Measurements from ENCODE around the gene SF3A2.

SF3A2 gene

DNA sequence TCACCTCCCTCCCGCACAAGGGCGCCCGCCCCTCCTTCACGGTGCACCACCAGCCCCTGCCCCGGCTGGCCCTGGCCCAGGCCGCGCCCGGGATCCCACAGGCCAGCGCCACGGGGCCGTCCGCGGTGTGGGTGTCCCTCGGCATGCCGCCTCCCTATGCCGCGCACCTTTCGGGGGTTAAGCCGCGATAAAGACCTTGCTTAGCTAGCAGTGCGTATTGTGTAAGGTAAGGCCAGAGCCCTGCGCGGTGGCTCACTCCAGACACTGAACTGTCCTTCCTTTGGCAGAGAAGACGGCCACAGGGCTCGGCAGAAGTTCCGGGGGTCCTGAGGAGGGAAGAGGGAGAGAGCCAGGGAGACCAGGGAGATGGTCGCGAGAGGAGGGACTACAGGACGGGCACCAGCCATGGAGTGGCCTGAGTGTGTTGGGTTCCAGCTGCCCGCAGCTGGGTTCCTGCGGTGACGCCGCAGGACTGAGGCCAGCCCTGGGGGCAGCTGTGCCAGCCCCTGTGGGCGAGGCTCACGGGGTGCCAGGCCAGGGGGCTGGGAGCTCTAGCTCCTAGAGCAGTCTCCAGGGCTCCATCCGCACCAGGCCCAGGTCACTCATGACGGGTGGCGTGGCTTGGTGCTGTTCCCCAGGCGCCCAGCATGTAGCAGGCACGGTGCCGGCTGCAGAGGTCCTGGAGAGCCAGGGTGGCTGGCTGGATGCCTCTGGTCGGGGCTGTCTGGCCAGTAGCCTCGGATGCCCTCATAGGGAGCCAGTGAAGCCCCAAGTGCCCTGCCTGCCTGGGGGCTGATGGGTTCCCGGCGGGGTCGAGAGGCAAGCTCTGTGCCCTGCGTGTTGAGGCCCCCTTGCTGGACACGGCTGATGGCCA lies 8.2 kb upstream of the SF3A2 start:
- no peak for DNase-seq

DNA sequence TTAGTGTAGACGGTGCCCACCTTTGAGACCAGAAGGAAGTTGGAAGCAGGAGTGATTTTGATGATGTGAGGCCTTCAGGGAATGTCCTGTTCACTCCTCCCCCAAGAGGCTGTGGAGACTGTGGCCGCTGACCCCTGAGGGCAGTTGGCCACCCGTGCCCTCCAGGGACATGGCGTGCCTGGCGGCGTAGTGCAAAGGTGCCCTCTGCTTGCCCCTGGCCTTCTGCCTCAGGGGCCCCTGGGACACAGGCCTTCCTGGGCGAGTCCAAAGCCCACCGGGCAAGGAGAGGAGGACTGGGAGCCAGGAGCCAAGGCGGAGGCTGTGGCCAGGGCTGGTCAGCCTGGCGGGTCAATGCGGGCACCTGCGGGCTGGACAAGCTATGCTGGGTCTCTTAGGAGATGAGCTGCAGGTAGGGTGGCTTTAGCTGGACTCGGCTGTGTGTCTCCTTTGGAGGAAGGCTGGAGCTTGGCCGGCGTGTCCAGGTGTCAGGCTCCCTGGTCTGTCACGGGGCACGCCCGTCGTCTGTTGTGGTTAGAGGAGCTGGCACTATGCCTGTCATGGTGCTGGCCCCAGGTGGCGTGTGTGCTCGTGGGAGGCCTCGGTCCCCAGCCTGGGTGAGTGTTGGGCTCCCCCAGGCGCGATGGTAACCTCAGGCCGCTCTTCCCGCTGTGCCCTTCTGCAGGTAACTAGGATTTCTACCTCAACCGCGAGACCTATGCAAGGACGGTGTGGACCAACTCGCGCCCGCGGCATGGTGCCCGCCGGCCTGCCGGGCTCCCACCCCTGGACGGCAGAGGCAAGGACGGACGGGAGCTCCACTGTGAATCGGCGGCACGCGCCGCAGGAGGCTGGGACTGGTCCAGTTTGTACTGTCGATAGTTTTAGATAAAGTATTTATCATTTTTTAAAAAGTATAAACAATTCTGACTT lies 7.3 kb upstream of the SF3A2 start:
- DNase-seq, result no peak

DNA sequence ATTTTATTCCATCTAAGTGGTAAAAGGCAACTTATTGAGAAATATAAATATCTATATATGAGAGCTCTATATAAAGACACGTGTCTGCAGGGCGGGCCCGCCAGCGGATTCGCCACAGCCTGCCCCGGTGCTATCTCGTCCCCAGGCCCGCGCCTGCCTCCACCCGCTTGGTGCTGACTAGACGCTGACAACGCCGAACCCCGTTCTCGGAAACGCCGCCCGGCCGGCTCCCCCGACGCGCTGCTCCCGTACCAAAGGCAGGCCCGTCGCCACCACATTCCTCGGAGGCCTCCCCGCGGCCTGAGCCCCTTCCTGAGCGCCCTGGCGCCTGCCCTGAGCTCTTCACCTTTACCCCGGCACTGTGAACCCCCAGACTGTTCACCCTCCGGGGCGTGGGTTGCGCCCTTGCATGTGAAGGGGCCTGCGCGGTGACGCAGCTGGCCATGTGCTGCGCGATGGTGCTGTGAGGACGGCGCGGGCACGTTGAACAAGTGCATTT lies 6.5 kb upstream of the SF3A2 start:
- DNase-seq, result no peak

DNA sequence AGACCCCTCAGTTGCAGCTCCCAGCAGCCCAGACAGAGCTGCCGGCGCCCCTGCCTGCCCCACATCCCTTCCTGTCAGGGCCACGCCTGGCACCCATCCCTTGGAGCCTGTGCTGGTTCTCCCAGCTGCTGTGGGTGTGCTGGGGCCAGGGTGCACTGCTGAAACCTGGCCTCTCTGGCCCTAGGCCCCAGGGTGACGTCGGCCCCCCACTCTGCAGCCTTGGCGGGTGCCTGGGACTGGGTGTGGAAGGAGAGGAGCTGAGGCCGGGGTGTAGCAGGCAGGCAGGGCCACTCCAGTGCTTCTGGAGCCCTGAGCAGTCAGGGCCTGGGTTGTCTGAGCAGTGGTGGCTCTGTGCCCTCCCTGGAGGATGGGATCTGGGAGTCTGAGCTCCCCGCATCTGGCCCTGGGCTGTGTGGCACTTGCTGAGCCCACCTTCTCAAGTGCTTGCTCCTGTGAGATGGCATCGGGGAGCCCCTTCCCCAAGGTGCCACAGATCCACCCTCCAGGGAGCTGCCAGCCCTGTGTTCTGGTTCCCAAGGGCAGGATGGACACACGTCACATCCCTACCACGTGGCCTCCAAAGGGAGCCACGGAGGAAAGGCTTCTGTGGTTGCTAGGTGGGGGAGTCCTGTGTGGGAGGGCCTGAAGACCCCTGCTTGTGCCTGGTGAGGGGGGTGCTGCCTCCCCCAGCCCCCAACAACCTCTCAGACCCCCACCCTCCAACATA lies 5.7 kb upstream of the SF3A2 start:
- no peak for DNase-seq

DNA sequence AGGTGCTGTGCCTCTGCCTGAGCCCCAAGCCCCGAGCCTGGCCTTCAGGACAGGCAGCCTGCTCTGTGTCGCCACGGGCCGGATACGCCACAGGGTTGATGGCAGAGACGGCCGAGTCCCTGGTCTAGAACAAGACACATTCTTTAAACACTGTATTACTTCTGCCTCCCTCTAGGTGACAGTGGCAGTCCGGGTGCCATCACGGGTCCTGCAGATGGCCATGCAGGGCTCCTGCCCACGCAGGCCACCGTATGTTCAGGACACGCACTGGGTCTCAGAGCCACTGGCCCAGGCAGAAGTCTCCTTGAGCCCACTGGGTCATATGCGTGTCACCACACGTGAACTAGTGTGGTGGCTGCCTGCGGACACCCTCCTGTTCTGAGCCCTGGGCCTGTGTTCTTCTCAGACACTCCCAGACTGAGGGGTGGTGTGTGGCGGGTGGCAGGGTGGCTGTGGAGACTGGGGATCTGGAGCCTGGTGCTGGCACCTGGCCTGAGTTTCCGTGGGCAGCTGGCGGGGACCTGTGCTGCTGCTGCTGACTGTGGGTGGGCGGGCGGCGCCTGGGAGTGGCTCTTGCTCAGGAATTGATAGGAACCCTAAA lies 4.9 kb upstream of the SF3A2 start:
- DNase-seq, result no peak

DNA sequence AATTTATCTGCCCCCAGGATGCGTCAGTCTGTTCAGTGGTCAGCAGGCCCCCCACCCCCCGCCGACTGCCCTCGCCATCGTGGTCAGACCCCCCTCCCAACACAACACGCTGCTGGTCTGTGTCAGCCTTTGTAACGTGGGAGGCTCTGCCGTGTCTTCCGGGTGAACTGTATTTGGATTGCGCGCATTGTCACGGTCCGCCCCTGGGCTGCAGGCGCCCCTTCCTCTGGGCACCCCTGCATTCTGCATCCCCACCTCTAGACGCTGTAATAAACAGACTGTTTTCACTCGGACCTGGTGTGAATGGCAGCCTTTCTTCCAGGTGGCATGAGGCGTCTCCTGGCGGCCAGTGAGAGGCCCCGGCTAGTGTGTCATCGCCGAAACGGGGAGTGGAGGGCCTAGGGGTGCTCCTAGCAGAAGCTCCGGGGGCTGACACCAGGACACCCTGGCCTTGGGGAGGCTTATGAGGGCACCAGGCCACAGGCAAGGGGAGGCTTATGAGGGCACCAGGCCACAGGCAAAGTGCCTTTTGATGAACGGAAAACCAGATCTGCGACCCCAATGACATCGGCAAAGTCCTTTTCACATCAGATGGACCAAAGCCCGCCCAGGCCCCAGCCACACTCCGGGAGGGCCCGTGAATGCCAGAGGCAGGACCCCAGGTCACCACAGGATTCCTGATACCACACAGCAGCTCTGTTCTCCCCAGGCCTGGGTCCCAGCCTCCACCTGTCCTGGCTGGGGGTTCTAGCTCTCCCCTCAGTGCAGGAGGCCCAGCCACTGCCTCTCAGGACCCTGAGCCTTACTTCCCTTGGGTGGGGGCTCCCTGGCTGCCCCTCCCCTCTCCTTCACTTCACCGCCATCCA lies 4.1 kb upstream of the SF3A2 start:
- DNase-seq, result no peak

DNA sequence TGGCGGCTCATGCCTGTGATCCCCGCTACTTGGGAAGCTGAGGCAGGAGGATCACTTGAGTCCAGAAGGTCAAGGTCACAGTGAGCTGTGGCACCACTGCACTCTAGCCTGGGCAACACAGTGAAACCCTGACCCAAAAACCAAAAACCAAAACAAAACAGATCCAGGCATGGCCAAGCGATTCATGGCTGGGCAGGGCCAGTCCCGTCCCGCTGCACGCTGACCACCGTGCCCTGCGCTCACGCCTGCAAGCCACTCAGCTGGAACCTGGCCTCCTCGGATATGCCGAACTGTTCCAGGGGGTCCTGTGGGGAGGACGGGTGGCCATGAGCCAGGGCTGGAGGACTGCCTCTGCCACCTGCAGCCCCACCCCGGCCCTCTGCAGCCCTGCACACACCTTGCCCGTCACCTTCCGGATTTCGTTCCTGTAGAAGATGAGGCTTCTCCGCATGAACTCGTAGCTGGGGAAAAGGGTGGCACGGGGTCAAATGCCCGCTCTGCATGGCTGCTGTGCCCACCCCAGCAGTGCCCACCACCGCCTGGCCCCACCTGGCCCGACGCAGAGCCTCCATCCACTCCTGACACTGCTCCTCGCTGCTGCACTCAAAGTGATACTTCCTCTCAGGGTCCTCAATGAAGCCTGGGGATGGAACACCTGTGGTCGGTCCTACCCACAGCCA lies 2.9 kb upstream of the SF3A2 start:
- no peak for DNase-seq

DNA sequence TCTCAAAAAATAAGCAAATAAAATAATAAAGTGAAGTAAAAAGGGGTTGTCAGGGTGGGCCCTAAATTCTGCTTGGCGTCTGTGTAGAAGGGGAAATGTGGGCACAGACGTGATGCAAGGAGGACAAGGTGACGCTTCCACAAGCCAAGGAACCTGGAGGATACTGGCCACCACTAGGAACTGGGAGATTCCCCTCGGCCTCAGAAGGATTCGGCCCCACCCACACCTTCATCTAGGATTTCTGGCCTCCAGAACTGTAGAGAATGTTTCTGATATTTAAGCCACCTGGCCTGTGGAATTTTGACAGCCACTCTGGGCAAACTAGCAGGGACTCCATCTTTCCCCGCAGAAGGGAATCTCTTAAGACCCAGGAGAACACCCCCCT lies 1.6 kb upstream of the SF3A2 start:
- DNase-seq, result no peak

DNA sequence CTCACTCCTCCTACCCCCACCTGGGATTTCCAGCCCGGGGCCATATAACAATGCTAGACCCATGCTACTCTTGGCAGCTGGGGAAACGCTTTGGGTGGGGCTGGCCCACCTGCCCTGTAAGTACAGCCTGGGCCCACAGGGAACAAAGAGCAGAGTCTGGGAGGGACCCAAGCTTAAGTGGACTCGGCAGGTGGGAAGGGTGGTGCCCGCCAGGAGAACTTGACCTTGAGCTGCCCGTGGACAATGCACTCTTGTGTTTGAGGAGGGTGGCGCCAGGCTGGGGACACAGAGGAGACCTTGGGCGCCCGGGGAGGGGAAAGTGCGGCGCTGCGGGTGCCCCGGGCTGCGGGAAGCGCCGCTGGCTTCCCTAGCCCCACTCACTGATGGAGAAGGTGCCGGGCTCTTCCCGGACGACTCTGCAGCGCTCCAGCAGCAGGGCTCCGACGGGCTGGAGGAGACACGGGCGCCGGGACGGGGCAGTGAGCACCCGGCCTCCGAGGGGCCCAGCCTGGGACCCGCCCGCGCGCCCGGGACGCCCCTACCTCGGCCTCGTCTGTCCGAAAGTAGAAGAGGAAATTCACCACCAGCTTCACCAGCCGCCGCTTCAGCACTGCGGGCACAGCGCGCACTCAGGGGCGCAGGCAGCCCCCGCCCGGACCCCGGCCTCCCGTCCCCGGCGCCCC lies 1.1 kb upstream of the SF3A2 start:
- DNase-seq, result peak; percentile 75

DNA sequence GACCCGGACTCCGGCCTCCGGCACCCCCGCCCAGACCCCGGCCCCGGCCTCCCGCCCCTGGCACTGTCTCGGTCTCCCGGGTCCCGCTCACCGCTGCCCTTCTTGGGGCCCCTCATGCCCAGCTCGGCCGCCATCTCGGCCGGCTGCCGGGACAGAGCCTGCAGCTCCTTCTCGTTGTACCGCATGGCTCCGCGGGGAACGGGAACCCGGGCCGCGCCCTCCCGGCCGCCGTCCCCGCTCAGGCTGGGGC lies 635 bp upstream of the SF3A2 start:
- DNase-seq, result no peak

DNA sequence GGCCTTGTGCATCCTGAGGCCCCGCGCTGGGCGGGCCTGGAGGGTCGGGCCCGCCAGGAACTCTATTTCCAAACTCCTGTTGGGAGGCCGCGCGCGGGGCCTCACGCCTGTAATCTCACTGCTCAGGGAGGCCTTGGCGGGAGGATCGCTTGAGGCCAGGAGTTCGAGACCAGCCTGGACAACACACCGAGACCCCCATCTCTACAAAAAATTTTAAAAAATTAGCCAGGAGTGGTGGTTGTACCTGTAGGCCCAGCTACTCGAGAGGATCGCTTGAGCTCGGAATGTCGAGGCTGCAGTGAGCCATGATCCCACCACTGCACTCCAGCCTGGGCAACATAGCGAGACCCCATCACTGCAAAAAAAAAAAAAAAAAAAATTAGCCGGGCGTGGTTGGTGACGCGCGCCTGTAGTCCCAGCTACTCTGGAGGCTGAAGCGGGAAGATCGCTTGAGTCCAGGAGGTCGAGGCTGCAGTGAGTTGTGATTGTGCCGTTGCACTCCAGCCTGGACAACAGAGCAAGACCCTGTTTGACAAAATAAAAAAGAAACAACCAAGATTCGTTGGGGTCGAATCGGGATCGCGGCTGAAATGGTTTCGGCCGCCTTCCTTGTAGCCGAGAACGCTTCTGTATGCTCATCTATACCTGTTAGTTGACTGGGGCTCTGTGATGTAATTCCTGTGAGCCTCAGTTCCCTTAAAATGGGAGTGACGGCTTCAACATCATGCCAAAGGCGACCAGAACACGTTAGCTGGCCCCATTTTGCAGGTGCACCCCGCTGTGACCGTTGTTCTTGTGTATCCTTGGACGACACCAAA lies 636 bp downstream of the SF3A2 start:
- DNase-seq, result no peak

DNA sequence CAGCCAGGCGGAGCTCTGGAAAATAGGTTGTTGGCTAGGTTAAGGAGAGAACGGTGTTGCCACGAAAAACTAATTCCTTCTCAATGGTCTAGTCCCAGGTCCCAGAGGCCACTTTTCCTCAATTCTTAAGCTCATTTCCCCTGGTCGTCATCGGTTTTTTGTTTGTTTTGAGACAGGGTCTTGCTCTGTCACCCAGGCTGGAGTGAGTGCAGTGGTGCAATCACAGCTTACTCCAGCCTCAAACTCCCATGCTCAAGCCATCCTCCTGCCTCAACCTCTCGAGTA lies 1.2 kb downstream of the SF3A2 start:
- DNase-seq, result no peak

DNA sequence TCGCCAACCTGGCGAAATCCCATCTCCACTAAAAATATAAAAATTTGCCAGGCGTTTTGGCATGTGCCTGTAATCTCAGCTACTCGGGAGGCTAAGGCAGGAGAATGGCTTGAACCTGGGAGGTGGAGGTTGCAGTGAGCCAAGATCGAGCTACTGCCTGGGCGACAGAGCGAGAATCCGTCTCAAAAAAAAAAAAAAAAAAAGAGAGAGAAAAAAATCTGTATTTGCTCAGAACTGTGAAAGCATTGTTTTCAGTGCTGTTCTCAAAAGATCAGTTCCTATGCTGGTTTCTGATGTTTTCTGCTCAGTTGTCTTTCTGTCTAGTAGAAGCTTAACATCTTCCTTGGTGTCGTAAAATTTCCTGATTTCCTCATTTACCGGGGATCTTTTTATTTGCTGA lies 2.5 kb downstream of the SF3A2 start:
- no peak for DNase-seq

DNA sequence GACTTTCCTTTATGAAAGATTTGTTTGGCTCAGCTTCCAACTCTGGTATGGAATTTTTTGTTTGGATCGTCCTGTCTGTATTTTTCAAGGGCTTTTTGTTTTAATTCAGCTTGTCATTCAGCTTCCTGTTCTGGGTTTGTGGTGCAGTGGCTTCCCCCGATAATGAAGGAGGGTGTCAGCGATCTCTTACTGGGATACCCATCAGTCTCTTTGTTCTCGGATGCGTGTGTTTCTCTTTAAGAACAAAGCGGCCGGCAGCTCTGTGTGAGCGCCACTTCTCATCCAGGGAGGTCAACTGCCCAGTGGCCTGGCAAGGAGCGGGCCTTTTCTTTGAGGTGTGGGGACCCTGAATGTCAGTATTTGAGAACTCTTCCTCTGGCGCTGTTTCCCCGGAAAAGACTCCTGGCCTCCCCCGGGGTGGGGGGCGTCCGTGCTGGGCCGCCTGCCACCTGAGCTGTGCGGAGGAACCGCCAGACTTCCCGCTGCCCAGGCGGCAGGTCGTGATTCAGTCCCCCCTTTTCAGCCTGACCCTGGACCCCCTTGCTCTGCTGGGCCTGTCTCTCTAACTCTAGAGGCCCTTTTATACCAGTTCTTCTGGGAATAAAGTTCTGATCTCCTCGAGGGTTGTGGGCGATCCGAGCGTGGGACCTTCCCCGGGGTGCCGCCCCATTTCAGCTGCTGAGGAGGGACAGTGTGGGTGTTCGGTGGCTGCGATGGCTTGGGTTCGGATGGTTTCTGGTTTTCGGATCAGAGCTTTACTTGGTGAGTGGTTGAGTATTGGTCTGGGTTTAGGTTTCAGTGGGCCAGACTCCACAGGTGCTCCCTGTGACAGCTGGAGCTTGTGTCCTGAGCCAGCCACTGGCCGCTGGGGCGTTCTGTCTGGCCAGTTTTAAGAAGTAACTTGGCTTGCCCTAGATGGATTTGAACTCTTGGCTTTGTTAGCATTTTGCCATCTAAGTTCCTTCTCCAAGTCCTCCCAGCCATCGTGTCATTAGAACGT lies 3.4 kb downstream of the SF3A2 start:
- no peak for DNase-seq

DNA sequence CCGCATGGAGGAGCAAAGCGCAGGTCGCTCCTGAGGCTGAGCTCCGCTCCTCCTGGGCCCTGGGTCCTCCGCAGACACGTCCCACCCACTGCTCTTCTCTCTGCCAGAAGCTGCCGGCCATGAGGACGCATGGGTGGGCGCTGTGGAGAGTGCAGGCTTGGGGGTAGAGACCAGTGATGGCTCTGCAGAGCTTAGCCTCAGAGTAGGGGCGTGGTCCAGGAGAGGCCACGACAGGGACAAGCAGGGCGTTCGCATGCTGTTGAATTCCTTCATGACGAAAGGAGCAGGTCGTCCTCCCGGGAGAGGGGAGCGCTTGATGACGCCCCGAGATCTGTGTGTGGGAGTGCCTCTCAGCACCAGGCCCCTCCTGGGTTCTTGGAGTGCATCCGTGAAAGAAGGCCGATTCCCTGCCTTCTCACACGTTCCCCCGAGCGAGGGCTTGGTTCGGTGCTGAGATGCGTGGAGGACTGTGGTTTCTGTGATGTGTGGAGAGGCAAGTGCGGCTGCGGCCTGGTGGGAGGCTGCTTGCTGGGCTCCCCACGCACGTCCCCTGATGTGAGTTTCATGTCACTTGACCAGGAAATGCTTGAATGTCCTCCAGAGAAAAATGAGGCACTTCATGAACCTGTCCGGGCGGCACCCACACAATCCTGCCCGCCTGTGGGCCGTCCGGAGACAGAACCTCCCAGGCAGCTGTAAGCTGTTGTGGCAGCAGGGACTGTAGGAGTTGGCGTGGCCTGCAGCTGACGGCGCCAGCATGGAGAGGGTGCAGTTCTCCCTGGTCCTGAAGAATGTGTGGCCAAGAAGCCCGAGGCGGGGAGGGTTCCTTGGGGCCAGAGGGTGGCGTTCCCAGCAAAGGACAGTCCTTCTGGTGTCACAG lies 4.5 kb downstream of the SF3A2 start:
- no peak for DNase-seq

DNA sequence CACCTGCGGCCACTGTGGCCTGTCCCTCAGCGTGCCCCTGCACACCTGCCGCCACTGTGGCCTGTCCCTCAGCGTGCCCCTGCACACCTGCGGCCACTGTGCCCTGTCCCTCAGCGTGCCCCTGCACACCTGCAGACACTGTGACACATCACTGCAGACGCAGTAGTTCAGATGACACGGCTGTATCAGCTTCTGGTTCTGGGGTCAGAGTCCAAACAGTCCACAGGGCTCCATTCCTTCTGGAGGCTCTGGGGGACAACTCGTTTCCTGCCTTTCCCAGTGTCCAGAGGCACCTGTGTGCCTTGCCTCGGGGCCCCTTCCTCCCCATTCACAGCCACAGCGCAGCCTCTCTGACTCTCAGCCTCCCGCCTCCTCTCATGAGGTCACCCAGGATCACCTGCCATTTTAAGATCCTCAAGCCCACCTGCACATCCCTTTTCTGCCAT lies 5.5 kb downstream of the SF3A2 start:
- DNase-seq, result no peak

DNA sequence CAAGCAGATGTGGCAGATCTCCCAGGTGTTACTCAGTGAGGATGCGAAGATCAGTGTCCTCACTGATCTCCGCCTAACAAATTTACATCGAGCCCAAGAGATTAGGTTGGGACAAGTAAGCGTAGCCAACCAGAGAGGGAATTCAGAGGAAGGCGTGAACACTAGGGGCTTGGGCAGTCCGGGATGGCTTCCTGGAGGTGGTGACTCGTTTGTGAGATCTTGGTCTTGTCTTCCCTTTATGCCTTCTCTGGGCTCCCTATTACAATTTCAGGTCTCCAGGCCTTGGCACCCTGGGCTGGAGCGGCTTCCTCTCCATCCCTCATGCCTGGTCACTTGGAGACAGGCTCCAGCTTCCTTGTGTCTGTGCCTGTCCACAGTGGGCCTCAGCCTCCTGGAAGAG lies 6.2 kb downstream of the SF3A2 start:
- DNase-seq, result no peak
